AG04449 (cell line): Measurements from ENCODE around the gene GPR156.

Experiments
- CTCF ChIA-PET: fragments of 350-600 bp; formaldehyde crosslinking; extraction: SDS; loops from one replicate; lab custom pipeline; 2021; ENCODE audit warnings: antibody characterized with exemption; lab: Yijun Ruan, JAX
- POLR2A ChIA-PET: fragments of 400-600, 350-600 bp; formaldehyde crosslinking; extraction: SDS; loops from one replicate; lab custom pipeline; 2020; ENCODE audit warnings: antibody characterized with exemption, inconsistent platforms; lab: Yijun Ruan, JAX
- DNase-seq: peaks from one replicate; pipeline ENCODE4 v3.0.0-alpha.2; 2010; ENCODE audit warnings: low read depth, low spot score
- H3K4me3 ChIP-seq: 2 replicates; pipeline ENCODE4 v1.5.1; 2011; ENCODE audit warnings: low read depth, mild to moderate bottlenecking, control low read depth, low read length
- TF ChIP-seq, protein P1 (sequence below): IDR thresholded peaks from one replicate; pipeline ENCODE4 v1.5.1; 2011; ENCODE audit warnings: mild to moderate bottlenecking, moderate library complexity, low read length, control low read depth, inconsistent platforms; ENCODE audit not compliant: insufficient read depth; ENCODE audit errors: missing control alignments

The GPR156 gene

DNA sequence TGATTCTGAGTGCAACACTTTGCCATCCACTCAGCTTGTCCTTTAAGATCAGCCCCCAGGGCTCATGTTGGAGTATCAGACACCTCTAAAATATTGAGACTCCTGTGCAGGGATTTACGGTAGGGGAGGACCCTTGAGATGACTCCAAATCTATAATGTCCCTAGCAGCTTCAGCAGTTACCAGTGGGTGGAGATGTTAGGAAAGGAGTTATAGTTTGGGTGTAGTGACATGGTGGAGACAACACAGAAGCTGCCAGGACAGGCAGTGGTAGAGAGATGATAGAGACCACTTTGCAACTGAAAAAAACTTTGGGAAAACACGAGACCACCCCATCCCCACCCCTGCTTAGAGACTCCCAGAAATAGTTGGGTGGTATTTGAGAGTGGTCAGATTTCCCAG lies 147.5 kb downstream of the GPR156 start:
- ChIA-PET POLR2A (no interaction called here), CTCF (interaction anchor here (0.9 kb wide), 1 partner anchor 46 kb away, joined by 3 read pairs; no protein-coding TSS in a partner anchor)
- TF ChIP-seq, protein P1, sequence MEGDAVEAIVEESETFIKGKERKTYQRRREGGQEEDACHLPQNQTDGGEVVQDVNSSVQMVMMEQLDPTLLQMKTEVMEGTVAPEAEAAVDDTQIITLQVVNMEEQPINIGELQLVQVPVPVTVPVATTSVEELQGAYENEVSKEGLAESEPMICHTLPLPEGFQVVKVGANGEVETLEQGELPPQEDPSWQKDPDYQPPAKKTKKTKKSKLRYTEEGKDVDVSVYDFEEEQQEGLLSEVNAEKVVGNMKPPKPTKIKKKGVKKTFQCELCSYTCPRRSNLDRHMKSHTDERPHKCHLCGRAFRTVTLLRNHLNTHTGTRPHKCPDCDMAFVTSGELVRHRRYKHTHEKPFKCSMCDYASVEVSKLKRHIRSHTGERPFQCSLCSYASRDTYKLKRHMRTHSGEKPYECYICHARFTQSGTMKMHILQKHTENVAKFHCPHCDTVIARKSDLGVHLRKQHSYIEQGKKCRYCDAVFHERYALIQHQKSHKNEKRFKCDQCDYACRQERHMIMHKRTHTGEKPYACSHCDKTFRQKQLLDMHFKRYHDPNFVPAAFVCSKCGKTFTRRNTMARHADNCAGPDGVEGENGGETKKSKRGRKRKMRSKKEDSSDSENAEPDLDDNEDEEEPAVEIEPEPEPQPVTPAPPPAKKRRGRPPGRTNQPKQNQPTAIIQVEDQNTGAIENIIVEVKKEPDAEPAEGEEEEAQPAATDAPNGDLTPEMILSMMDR: no peak
- no peak overlapping the region for H3K4me3 ChIP-seq
- no peak for DNase-seq

DNA sequence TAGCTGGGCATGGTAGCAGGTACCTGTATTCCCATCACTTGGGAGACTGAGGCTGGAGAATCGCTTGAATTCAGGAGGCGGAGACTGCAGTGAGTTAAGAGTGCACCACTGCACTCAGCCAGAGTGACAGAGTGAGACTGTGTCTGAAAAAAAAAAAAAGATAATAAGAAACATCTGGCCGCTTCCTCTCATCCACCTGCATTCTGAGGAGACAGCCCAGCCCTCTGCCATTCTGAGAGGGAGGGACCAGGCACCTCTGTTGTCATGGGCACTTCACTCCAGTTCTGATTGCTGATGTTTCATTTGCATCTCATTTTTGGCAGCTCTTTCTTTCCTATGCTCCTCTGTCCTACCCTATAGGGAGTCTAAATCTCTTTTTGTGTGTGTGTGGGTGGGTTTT lies 154.4 kb downstream of the GPR156 start:
- TF ChIP-seq, protein P1: no peak
- DNase-seq: no peak
- ChIA-PET POLR2A (no interaction called here), CTCF (no interaction called here)
- H3K4me3 ChIP-seq: no peak overlapping the region

DNA sequence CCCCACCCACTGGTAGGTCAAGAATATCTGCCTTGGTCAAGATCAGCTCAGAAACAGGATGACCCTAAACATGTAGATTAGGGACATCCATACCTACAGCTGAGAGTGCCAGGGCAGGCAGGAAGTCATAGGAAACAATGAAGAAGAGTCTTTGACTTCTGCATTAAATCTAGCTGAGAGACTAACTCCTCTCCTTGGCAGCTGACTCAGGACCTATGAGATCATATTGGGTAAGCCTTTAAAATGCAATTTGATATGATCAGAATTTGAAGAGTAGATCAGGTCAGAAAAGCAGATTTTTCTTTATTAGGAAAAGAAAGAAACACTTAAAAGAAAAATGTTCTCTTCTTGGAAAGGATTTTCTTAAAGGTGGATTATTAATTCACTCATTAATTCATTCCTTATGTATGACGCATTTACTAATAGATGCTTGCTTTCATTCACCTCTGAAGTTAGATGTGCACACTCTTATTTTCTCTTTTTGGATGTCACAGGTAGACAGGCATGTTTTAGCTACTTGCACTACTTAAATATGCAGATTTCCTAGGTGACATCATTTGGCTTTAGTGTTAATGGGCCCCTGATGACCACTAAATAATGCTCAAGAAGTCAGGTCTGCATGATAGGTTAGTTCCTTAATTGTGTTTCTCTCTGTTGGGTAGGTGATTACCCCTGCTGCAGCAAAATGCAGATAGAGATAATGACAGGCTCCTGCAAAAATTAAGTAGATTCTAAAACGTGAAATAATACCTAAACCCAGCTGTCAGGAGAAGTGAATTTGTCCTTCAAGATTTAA lies 155.1 kb downstream of the GPR156 start:
- DNase-seq: no peak
- TF ChIP-seq, protein P1: no peak
- ChIA-PET POLR2A (no interaction called here), CTCF (no interaction called here)
- H3K4me3 ChIP-seq: no peak overlapping the region

DNA sequence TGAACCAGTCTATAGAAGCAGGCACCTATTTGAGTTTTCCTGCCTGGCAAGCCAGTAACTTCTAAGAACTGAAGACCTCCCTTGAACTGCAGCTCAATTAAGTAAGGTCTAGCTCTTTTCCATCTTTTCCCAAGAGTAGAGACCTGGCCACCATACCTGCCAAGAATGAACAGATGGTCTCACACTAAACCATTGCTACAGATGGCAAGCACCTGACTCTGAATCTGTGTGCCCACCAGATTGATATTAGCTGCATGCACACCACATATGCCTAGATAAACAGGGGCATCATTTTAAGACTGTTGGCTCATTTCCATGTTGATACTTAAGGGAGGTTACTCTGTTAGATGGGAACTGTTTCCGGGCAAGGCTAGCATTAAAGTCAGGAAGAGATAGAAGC lies 156.0 kb downstream of the GPR156 start:
- POLR2A ChIA-PET: no interaction called here
- CTCF ChIA-PET: no interaction called here
- no peak for DNase-seq
- TF ChIP-seq, protein P1: no peak
- no peak overlapping the region for H3K4me3 ChIP-seq

DNA sequence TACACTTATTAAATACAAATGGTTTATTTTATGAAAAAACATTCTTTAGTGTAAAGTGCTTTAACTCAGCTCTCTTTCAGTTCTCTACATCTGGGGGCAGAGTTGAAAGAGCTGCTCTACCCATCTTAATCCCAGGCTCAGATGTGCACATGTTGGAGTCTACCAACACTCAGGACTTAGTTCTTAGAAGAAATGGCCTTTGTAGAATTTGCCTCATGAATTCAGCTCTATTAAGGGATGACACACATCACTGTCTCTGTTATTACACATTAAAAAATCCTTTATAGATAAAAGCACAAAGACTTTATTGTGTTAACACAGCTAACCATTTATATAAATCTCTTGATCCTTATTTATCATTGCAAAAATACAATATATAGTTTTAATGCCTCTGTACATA lies 159.0 kb downstream of the GPR156 start:
- DNase-seq: no peak
- no peak overlapping the region for H3K4me3 ChIP-seq
- TF ChIP-seq, protein P1: no peak
- POLR2A ChIA-PET: no interaction called here
- CTCF ChIA-PET: interaction anchor here (1.2 kb wide), 2 partner anchors 10 to 25 kb away, joined by 3 to 4 read pairs; no protein-coding TSS in a partner anchor

DNA sequence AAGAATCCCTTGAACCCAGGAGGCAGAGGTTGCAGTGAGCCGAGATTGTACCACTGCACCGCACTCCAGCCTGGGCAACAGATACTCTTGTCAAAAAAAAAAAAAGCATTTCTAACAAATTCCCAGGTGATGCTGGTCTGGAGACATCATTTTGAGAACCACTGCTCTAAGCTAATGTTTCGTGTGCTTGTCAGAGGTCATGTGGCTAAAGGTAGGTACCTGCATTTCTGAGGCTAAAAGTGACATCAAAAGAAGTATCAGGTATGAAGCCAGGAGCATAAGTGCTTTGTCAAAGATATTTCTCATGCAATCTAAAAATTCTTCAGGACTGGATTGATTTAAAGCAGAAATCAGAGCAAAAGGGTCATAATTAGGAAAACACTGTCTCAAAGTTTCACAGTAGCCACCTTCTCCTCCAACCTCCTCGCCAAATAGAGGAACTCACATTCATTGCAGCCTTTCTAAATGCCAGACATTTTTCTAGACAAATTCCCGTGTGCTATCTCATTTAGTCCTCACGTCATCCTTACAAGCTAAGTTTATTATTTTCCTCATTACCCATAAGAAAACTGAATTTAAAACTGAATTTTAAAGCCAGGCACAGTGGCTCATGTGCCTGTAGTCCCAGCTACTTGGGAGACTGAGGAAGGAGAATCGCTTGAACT lies 165.0 kb downstream of the GPR156 start:
- no peak for DNase-seq
- no peak overlapping the region for H3K4me3 ChIP-seq
- TF ChIP-seq, protein P1: no peak
- ChIA-PET POLR2A (no interaction called here), CTCF (interaction anchor here (0.6 kb wide), 1 partner anchor 675 kb away, joined by 3 read pairs; no protein-coding TSS in a partner anchor)
